Nucleus accumbens (tissue), 56 donors: Measurements from ENCODE around the gene SUGCT.
"Not testable (repeated sequence)": the region's sequence is repeated elsewhere in the genome, so short reads cannot be mapped to it uniquely, and the experiment has no call there.

Experiments
- DNase-seq, 56 donors: peaks; one replicate each; lab custom pipeline; 2025; lab: John Stamatoyannopoulos, UW

Gene SUGCT

GRCh38 chr7:40194745-40195144, 59.9 kb downstream of the SUGCT start:
- no peak for DNase-seq

- DNase-seq, result no peak
Measured at GRCh38 chr7:40197527-40197926, 62.7 kb downstream of the SUGCT start.

- no peak for DNase-seq
Measured at GRCh38 chr7:40199076-40199802, 64.4 kb downstream of the SUGCT start.

GRCh38 chr7:40200791-40201190, 66.0 kb downstream of the SUGCT start:
- no peak for DNase-seq

- DNase-seq, result no peak
Measured at GRCh38 chr7:40202851-40203250, 68.0 kb downstream of the SUGCT start.

- DNase-seq, result no peak
Measured at GRCh38 chr7:40204581-40204980, 69.8 kb downstream of the SUGCT start.

- no peak for DNase-seq
Measured at GRCh38 chr7:40205992-40206391, 71.2 kb downstream of the SUGCT start.

- DNase-seq, result no peak
Measured at GRCh38 chr7:40211276-40212003, 76.6 kb downstream of the SUGCT start.

- DNase-seq, result no peak
Measured at GRCh38 chr7:40213291-40213690, 78.5 kb downstream of the SUGCT start.

- DNase-seq, result no peak
Measured at GRCh38 chr7:40213856-40214255, 79.1 kb downstream of the SUGCT start.

- DNase-seq, result not testable (repeated sequence)
Measured at GRCh38 chr7:40218612-40219011, 83.8 kb downstream of the SUGCT start.

- DNase-seq, result no peak
Measured at GRCh38 chr7:40219917-40220316, 85.1 kb downstream of the SUGCT start.

- no peak for DNase-seq
Measured at GRCh38 chr7:40220421-40220911, 85.7 kb downstream of the SUGCT start.

GRCh38 chr7:40221836-40222235, 87.0 kb downstream of the SUGCT start:
- no peak for DNase-seq

- no peak for DNase-seq
Measured at GRCh38 chr7:40223451-40224127, 88.8 kb downstream of the SUGCT start.

GRCh38 chr7:40230101-40230500, 95.3 kb downstream of the SUGCT start:
- DNase-seq, result no peak

GRCh38 chr7:40231796-40232195, 97.0 kb downstream of the SUGCT start:
- DNase-seq, result no peak

- DNase-seq, result peak in 8 of 56 donors; percentile 0 to 40 (median 4)
Measured at GRCh38 chr7:40232242-40232893, 97.6 kb downstream of the SUGCT start.

GRCh38 chr7:40234046-40234445, 99.2 kb downstream of the SUGCT start:
- DNase-seq, result no peak

GRCh38 chr7:40234666-40235065, 99.9 kb downstream of the SUGCT start:
- no peak for DNase-seq

GRCh38 chr7:40237731-40238130, 102.9 kb downstream of the SUGCT start:
- DNase-seq, result no peak
